ENCODE data around the gene FBXO36. TPM values are rescaled to one million over a fixed set of nuclear protein-coding genes. Genes with fewer than 3 reads are reported as not detected.

The FBXO36 gene
- total and polyA plus RNA-seq, 2 of the 8 experiments (the other 6 are each of a cell fraction or from before 2014, with no cell fraction given), result 3.4 TPM

GRCh38 chr2:229921892-229922448, 333 bp upstream of the FBXO36 start, which contains the start of gene TRIP12:
Gene TRIP12, minus strand, starts transcription at chr2:229922009. Its CDS starts 41,930 bp downstream, at chr2:229880079.
- peaks cover 20 to 56% of the 10 kb centered on the region in 2 experiments for H3K79me2 ChIP-seq (ENCODE audit: control insufficient read depth in 1 of 2, insufficient read depth in 2 of 2, low read length in 2 of 2)
- H3K23me2 ChIP-seq (ENCODE audit: low read depth, low read length), result peaks cover 8% of the 10 kb centered on the region; the same call in 1 of the 2 replicates
- peak within 1 kb of the TSS; percentile 86 for H4K8ac ChIP-seq (ENCODE audit: extremely low read depth, insufficient read depth, low read length)
- no peaks in the 10 kb centered on the region for H3K79me1 ChIP-seq (ENCODE audit: low read depth, low read length)
- peak within 1 kb of the TSS; percentile 95 for H3K56ac ChIP-seq (replicated peaks; ENCODE audit: insufficient read length, low read depth, low read length)
- H3K36me3 ChIP-seq (ENCODE audit: control insufficient read depth in 2 of 4, insufficient read depth in 4 of 4, low read length in 3 of 4), result peaks cover 0 to 4% (median 0%) of the 10 kb centered on the region in 4 experiments; a peak in 1 of 8 replicates
- H4K20me1 ChIP-seq (replicated peaks in 1 of 2; ENCODE audit: control insufficient read depth in 1 of 2, insufficient read depth in 2 of 2, low read length in 2 of 2), result peaks cover 5% of the 10 kb centered on the region in 2 experiments
- 0% methylated on average over 17 of the region's 49 CpGs; no CpG with 5 or more reads in 1 of the 2 experiments for WGBS, 2 experiments (ENCODE audit: extremely low coverage in 1 of 2, insufficient coverage in 1 of 2, insufficient read length in 1 of 2, insufficient replicate concordance in 2 of 2, low coverage in 1 of 2, low lambda C conversion rate in 2 of 2, missing lambda C conversion rate in 1 of 2)
- H2BK20ac ChIP-seq (ENCODE audit: low read length), result no peak within 1 kb of the TSS
- H3K18ac ChIP-seq (ENCODE audit: extremely low read depth, low read length), result peak within 1 kb of the TSS; percentile 93
- H2AFZ ChIP-seq (ENCODE audit: low read length), result peak within 1 kb of the TSS; percentile 76; the same call in 1 of the 2 replicates
- ChIA-PET POLR2A (ENCODE audit: partially characterized antibody) (interaction anchor here (0.8 to 1.3 kb wide), 4 partner anchors 11 to 161 kb away, joined by 3 read pairs; no protein-coding TSS in a partner anchor), CTCF (ENCODE audit: partially characterized antibody) (interaction anchor here (0.6 kb wide), 1 partner anchor 124 kb away, joined by 3 read pairs; no protein-coding TSS in a partner anchor)
- H3K4ac ChIP-seq (replicated peaks; ENCODE audit: insufficient read length, low read depth, low read length), result no peak within 1 kb of the TSS
- no peaks in the 10 kb centered on the region for H3K9me3 ChIP-seq (ENCODE audit: insufficient read depth in 2 of 2, low read depth in 1 of 2, low read length in 1 of 2)
- H2BK12ac ChIP-seq (ENCODE audit: low read depth, low read length), result no peak within 1 kb of the TSS
- H3K27me3 ChIP-seq (replicated peaks in 1 of 4; ENCODE audit: control insufficient read depth in 3 of 4, extremely low read depth in 1 of 4, insufficient read depth in 3 of 4, low read length in 3 of 4), result no peaks in the 10 kb centered on the region
- H3K9ac ChIP-seq (replicated peaks in 1 of 4; ENCODE audit: extremely low read depth in 1 of 4, low read depth in 3 of 4, low read length in 3 of 4), result peak within 1 kb of the TSS; percentile 46 to 79 (median 74)
- peak within 1 kb of the TSS; percentile 89 to 93 for H3K4me2 ChIP-seq (ENCODE audit: insufficient read depth in 1 of 2, low read depth in 2 of 2, low read length in 2 of 2)
- H3K14ac ChIP-seq (ENCODE audit: insufficient read length), result no peak within 1 kb of the TSS
- peak within 1 kb of the TSS; percentile 89 for H4K5ac ChIP-seq (ENCODE audit: insufficient read length, low read depth, low read length)
- peak within 1 kb of the TSS; percentile 88; the same call in 1 of the 2 replicates for H3K27ac ChIP-seq (ENCODE audit: low read depth, low read length)
- peak; percentile 86 to 97 for DNase-seq (ENCODE audit: low read depth in 1 of 2, low spot score in 2 of 2)
- no peak within 1 kb of the TSS for H2AK5ac ChIP-seq (ENCODE audit: low read depth, low read length)
- H3K23ac ChIP-seq (ENCODE audit: insufficient read length), result no peak within 1 kb of the TSS
- H2BK5ac ChIP-seq (ENCODE audit: low read depth, low read length), result peak within 1 kb of the TSS; percentile 92; the same call in 1 of the 2 replicates
- no peak for FAIRE-seq
- peak within 1 kb of the TSS; percentile 81 to 100 (median 86) for H3K4me3 ChIP-seq (ENCODE audit: extremely low read depth in 1 of 4, insufficient read depth in 2 of 4, low read depth in 3 of 4, low read length in 4 of 4)
- H2BK15ac ChIP-seq (ENCODE audit: low read length), result no peak within 1 kb of the TSS
- no peak within 1 kb of the TSS for H4K91ac ChIP-seq (replicated peaks; ENCODE audit: insufficient read length, low read length)
- H2BK120ac ChIP-seq (replicated peaks; ENCODE audit: low read depth, low read length), result no peak within 1 kb of the TSS
- H3K4me1 ChIP-seq (replicated peaks in 1 of 4; ENCODE audit: control insufficient read depth in 3 of 4, insufficient read depth in 4 of 4, low read length in 3 of 4), result peaks cover 0 to 6% (median 2%) of the 10 kb centered on the region in 4 experiments; a peak in 1 of 7 replicates
- TF ChIP-seq TCF12 (IDR thresholded peaks at IDR 0.05; ENCODE audit: low read depth, low read length) (no peak), SIN3A (conservative IDR thresholded peaks at IDR 0.05 in 1 of 2, IDR thresholded peaks at IDR 0.05 in 1 of 2; ENCODE audit: low read depth in 1 of 2, low read length in 2 of 2) (peak; percentile 71 to 95; a peak in 3 of 4 replicates), MAX (IDR thresholded peaks at IDR 0.05) (peak; percentile 61), CEBPB (IDR thresholded peaks at IDR 0.05; ENCODE audit: low read depth, low read length) (no peak), RFX5 (IDR thresholded peaks at IDR 0.05; ENCODE audit: borderline replicate concordance, low read depth, low read length) (no peak), SP2 (IDR thresholded peaks at IDR 0.05; ENCODE audit: low read length) (no peak), SAP30 (IDR thresholded peaks at IDR 0.05; ENCODE audit: insufficient read depth, insufficient replicate concordance, low read length) (no peak), RXRA (IDR thresholded peaks at IDR 0.05; ENCODE audit: insufficient read depth, low read depth, low read length) (no peak), E2F6 (IDR thresholded peaks at IDR 0.05) (no peak; the same call in 1 of the 2 replicates), CBX8 (IDR thresholded peaks at IDR 0.05; ENCODE audit: borderline replicate concordance, low read depth, low read length) (no peak), KDM5A (IDR thresholded peaks at IDR 0.05; ENCODE audit: low read length) (no peak)
